SW480 (cell line): Measurements from ENCODE around the gene ZFYVE1.
A peak's percentile ranks its signal among the peaks of the same experiment; 100 is the strongest.
"Not testable (repeated sequence)": the region's sequence is repeated elsewhere in the genome, so short reads cannot be mapped to it uniquely, and the experiment has no call there.

ENCODE experiments used
- DNase-seq: peaks from one replicate; pipeline ENCODE4 v3.0.0-alpha.2; 2016; ENCODE audit warnings: low spot score

The ZFYVE1 gene

GRCh38 chr14:73004641-73005040, 22.3 kb downstream of the ZFYVE1 start:
- DNase-seq = not testable (repeated sequence)

GRCh38 chr14:73003681-73004080, 23.2 kb downstream of the ZFYVE1 start:
- DNase-seq = no peak

GRCh38 chr14:73000073-73000472, 26.8 kb downstream of the ZFYVE1 start:
- no peak for DNase-seq

- DNase-seq = no peak
Observed at GRCh38 chr14:72999316-72999715, 27.6 kb downstream of the ZFYVE1 start.

GRCh38 chr14:72998252-72998903, 28.5 kb downstream of the ZFYVE1 start:
- no peak for DNase-seq

GRCh38 chr14:72996916-72997315, 30.0 kb downstream of the ZFYVE1 start:
- DNase-seq = no peak

- no peak for DNase-seq
Observed at GRCh38 chr14:72990171-72990570, 36.7 kb downstream of the ZFYVE1 start.

GRCh38 chr14:72986857-72987256, 40.0 kb downstream of the ZFYVE1 start:
- no peak for DNase-seq

DNA sequence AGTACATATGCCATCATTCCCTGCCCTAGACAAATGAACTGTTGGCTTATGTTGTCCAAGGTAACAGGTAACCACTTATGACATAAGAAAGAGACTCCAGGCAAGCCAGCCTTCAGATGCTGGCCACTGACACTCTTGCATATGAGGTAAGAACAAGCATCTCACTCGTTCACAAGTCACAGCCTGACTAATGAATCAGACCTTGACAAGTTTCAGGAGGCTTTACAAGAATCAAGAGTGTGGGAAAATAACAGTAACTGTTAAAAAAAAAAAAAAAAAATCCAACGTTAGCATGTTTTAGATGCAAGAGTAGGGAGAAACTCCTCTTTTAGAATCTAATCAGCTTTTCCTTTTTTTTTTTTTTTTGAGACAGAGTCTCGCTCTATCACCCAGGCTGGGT, 40.7 kb downstream of the ZFYVE1 start:
- DNase-seq = no peak

DNA sequence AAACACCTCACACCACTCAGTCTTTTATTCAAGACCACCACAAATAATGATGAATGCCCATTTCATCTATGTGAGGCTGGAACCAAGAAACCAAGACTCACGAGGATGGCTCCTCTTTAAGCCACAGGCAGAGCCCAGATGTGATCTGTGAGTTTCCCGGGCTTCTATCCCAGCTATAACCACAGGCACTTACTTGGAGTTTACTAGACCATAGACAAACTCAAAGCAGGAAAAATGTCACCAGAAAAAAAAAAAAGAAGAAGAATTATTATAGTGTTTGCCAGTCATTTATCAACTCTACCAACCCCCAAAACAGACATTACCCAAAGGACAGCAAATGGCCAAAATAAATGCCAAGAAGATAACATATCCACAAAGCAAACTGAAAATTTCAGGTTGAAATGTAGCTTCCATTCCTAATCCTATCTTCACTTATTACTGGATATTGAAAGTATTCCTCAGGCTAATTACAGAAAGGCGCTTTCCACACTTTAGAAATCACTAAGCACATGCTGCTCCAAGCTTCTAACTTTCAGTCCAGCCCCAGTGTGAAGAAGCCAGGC, 44.7 kb downstream of the ZFYVE1 start:
- no peak for DNase-seq

- no peak for DNase-seq
Observed at GRCh38 chr14:72980863-72981262, 46.0 kb downstream of the ZFYVE1 start.

GRCh38 chr14:72978856-72979255, 48.0 kb downstream of the ZFYVE1 start:
- no peak for DNase-seq

GRCh38 chr14:72975770-72976169, 51.1 kb downstream of the ZFYVE1 start:
- DNase-seq = no peak

- DNase-seq = no peak
Observed at GRCh38 chr14:72974661-72975060, 52.2 kb downstream of the ZFYVE1 start.

DNA sequence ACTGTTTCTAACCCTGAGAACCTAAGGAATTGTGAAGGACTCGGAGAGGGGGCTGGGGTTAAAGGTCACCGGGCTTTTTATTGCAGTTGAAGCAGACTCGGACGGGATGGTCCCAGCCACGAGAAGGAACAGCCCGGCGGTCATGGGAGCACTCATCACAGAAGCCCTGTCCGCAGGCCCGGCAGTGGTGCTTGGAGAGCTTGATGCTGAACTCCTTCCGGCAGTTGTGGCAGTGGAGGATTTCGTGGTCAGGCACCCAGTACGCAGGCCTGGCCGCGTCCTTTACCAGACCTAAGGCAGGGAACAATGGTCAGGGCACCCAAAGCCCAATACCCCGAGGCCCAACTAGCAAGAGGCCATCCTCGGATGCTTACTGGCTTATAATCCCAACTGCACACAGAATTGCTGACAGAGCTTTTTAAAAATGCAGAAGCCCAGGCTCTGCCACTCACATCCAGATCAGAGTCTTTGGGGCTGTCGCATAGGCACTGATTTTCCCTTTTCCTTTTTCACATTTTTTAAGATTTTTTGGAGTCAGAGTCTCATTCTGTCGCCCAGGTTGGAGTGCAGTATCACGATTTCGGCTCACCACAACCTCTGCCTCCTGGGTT, 56.0 kb downstream of the ZFYVE1 start:
- no peak for DNase-seq

DNA sequence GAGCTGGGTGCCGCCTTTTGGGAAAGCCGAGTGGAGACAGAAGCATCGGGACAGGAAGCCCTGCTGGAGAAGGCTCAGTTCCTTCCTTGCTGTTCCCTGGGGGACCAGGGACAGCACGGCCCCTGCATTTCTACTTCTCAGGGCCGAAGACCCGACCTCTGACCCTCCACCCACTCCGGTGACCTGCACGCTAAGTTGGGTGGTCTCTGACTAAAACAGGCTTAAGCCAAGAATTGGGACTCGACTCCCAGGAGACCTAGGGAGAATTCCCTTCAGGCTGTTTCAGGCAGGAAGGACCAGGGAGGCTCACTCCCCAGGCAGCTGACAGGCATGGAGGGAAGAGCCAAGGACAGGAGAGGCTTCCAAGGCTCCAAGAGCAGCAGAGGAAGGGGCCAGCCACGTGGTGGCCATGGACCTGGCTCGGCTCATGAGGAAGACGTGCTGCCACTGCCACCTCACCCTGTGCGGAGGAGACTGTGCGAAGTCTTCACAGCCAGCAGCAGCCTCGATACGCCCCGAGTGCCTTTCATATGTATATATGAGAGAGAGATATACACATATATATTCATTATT, 56.8 kb downstream of the ZFYVE1 start:
- no peak for DNase-seq

DNA sequence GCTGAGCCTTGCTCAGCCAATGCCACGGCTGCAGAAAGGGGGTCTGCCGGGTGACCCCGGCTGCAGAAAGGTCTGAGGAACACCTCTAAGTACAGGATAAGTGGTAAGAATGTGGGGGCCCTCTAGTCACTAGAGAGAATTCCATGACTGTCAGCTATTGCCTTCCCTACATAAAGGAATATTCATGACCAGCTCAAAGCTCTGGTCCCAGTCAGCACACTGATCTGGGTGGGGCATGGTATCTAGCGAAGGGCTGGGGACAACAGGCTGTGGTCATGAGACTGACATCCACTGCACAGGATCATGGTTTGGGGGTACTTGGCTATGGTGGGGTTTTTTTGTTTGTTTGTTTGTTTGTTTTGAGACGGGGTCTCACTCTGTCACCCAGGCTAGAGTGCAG, 58.6 kb downstream of the ZFYVE1 start:
- no peak for DNase-seq

GRCh38 chr14:72966038-72966437, 60.9 kb downstream of the ZFYVE1 start:
- no peak for DNase-seq

GRCh38 chr14:72965249-72965648, 61.7 kb downstream of the ZFYVE1 start:
- peak; percentile 64 for DNase-seq

GRCh38 chr14:72962829-72963312, 64.0 kb downstream of the ZFYVE1 start:
- peak; percentile 93 for DNase-seq

DNA sequence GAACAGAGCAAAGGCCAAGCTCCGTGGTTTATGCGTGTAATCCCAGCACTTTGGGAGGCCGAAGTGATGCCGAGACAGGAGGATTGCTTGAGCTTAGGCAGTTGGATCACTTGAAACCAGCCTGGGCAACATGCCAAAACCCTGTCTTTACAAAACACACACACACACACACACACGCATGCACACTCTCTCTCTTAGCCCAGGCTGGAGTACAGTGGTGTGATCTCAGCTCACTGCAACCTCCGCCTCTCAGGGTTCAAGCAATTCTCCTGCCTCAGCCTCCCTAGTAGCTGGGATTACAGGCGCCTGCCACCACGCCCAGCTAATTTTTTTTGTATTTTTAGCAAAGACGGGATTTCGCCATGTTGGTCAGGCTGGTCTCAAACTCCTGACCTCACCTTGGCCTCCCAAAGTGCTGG, 64.6 kb downstream of the ZFYVE1 start:
- DNase-seq = peak; percentile 44

GRCh38 chr14:72961579-72962335, 65.1 kb downstream of the ZFYVE1 start:
- peak; percentile 95 for DNase-seq
